Endothelial cell (in vitro differentiated cells): ENCODE measurements around the gene CGNL1. TPM values are rescaled to one million over a fixed set of nuclear protein-coding genes. Genes with fewer than 3 reads are reported as not detected.

Experiments
- DNase-seq: peaks from one replicate; pipeline ENCODE4 v3.0.0; 2021; ENCODE audit warnings: low spot score
- H3K27ac Mint-ChIP-seq: one replicate; pipeline ENCODE4 v1.8.0; 2021; ENCODE audit warnings: mixed read lengths, inconsistent platforms; ENCODE audit not compliant: unreplicated experiment
- H3K27me3 Mint-ChIP-seq: one replicate; pipeline ENCODE4 v1.8.0; 2021; ENCODE audit warnings: mild to moderate bottlenecking, moderate library complexity, mixed read lengths, inconsistent platforms; ENCODE audit not compliant: unreplicated experiment
- H3K36me3 Mint-ChIP-seq: one replicate; pipeline ENCODE4 v1.8.0; 2021; ENCODE audit warnings: mild to moderate bottlenecking, low read depth, mixed read lengths, inconsistent platforms; ENCODE audit not compliant: unreplicated experiment
- H3K4me1 Mint-ChIP-seq: one replicate; pipeline ENCODE4 v1.8.0; 2021; ENCODE audit warnings: mild to moderate bottlenecking, mixed read lengths, inconsistent platforms; ENCODE audit not compliant: unreplicated experiment
- H3K4me3 Mint-ChIP-seq: one replicate; pipeline ENCODE4 v1.8.0; 2021; ENCODE audit warnings: mild to moderate bottlenecking, mixed read lengths, inconsistent platforms; ENCODE audit not compliant: unreplicated experiment
- H3K9me3 Mint-ChIP-seq: one replicate; pipeline ENCODE4 v1.8.0; 2021; ENCODE audit warnings: mixed read lengths, inconsistent platforms; ENCODE audit not compliant: unreplicated experiment
- total RNA-seq: library from RNA; stranded (reverse); fragmentation: NEBNext Ultra II Directional; extraction: Animal tissue kit (Norgen Biotek cat#: 25700); gene quantifications from one replicate; pipeline ENCODE4 v1.2.1, GENCODE V29; 2021; ENCODE audit not compliant: unreplicated experiment
- TF ChIP-seq, protein P1 (sequence below): fragments of 200-600 bp; sonication (generic); IDR thresholded peaks from one replicate; pipeline ENCODE4 v1.5.0; 2021; ENCODE audit warnings: antibody characterized with exemption; ENCODE audit not compliant: unreplicated experiment

The CGNL1 gene
- total RNA-seq, 1 donor from 2014 or later: 238 TPM

DNA sequence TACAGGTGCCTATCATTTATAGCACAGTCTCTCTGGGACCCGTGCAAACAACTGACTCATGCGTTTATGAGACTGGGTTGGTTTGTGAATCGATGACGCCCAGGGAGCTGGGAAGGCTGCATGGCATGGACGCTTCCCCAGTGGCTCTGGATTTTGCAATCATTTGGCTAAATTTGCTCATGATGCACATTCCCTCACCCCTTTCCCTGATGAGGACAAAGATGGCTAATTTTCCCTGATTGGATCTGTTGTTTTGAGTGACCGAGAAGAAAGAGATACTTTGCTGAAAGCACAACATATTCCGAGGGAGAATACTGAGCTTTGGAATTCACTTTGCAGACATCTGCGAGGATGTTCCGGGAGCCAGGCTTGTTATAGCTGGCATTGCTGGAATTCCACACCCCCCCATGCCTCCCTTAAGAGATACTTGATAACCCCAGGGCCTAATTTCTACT, 51.1 kb downstream of the CGNL1 start:
- H3K27ac Mint-ChIP-seq: peak overlapping the region; percentile 39
- peaks cover 34% of the 10 kb centered on the region for H3K36me3 Mint-ChIP-seq
- peaks cover 8% of the 10 kb centered on the region for H3K27me3 Mint-ChIP-seq
- H3K9me3 Mint-ChIP-seq: no peaks in the 10 kb centered on the region
- H3K4me1 Mint-ChIP-seq: peaks cover 55% of the 10 kb centered on the region
- DNase-seq: no peak
- TF ChIP-seq, protein P1, sequence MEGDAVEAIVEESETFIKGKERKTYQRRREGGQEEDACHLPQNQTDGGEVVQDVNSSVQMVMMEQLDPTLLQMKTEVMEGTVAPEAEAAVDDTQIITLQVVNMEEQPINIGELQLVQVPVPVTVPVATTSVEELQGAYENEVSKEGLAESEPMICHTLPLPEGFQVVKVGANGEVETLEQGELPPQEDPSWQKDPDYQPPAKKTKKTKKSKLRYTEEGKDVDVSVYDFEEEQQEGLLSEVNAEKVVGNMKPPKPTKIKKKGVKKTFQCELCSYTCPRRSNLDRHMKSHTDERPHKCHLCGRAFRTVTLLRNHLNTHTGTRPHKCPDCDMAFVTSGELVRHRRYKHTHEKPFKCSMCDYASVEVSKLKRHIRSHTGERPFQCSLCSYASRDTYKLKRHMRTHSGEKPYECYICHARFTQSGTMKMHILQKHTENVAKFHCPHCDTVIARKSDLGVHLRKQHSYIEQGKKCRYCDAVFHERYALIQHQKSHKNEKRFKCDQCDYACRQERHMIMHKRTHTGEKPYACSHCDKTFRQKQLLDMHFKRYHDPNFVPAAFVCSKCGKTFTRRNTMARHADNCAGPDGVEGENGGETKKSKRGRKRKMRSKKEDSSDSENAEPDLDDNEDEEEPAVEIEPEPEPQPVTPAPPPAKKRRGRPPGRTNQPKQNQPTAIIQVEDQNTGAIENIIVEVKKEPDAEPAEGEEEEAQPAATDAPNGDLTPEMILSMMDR: no peak
- H3K4me3 Mint-ChIP-seq: no peak overlapping the region

DNA sequence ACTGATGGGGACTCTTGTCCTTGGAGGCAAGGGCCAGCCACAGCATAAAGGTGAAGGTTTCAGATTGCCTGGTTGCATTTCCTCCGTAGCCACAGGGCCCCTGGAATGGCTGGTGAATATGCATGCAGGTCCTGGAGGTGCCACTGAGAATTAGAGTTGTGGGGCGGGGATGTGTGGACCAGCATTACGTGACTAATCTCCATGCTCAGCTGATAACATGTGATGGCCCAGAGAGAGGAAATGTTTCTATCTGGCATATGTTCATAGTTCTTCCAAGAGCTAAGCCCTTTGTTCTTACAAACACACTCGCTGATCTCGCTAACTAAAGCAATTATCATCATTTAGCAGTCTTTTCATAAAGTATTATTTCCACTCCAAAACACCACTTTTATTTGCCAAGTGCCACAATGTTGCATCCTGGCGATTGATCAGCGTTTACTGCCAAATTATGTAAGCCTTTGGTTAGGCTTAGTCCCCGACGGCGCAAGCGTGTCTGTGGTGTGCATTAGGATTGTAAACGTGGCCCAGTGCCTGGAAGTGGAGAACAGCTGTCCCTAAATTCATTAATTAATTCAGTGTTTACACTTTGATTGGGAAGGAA, 55.9 kb downstream of the CGNL1 start:
- peak overlapping the region; percentile 21 for H3K4me3 Mint-ChIP-seq
- DNase-seq: no peak
- H3K36me3 Mint-ChIP-seq: peaks cover 11% of the 10 kb centered on the region
- TF ChIP-seq, protein P1: no peak
- H3K27ac Mint-ChIP-seq: no peak overlapping the region
- peaks cover 8% of the 10 kb centered on the region for H3K27me3 Mint-ChIP-seq
- no peaks in the 10 kb centered on the region for H3K9me3 Mint-ChIP-seq
- peaks cover 79% of the 10 kb centered on the region for H3K4me1 Mint-ChIP-seq

DNA sequence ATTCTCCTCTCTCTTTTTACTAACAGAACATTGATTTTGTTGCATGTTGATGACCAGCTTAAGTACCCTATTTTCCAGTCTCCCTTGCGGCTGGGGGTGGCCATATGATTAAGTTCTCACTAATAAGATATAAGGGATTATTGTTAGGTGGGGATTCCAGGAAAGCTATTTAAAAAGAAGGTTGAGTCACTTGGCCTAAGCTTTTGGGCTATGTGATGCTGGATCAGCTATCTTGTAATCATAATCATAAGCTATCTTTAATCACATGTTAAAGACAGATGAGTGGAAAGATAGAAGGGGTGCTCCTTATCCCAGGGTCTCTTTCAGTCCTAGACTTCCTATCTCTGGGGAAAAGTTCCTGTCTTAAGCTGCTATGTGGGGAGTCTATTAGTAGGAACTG, 59.9 kb downstream of the CGNL1 start:
- Mint-ChIP-seq H3K27me3 (peaks cover 4% of the 10 kb centered on the region), H3K36me3 (peaks cover 25% of the 10 kb centered on the region), H3K4me1 (peaks cover 82% of the 10 kb centered on the region), H3K27ac (no peak overlapping the region), H3K9me3 (no peaks in the 10 kb centered on the region), H3K4me3 (no peak overlapping the region)
- TF ChIP-seq, protein P1: no peak
- DNase-seq: no peak

- TF ChIP-seq, protein P1: no peak
- H3K4me1 Mint-ChIP-seq: peaks cover 76% of the 10 kb centered on the region
- H3K27me3 Mint-ChIP-seq: peaks cover 4% of the 10 kb centered on the region
- no peak overlapping the region for H3K27ac Mint-ChIP-seq
- H3K9me3 Mint-ChIP-seq: no peaks in the 10 kb centered on the region
- no peak for DNase-seq
- H3K4me3 Mint-ChIP-seq: no peak overlapping the region
- peaks cover 21% of the 10 kb centered on the region for H3K36me3 Mint-ChIP-seq
These were observed 60.7 kb downstream of the CGNL1 start for GRCh38 chr15:57436961-57437360.

DNA sequence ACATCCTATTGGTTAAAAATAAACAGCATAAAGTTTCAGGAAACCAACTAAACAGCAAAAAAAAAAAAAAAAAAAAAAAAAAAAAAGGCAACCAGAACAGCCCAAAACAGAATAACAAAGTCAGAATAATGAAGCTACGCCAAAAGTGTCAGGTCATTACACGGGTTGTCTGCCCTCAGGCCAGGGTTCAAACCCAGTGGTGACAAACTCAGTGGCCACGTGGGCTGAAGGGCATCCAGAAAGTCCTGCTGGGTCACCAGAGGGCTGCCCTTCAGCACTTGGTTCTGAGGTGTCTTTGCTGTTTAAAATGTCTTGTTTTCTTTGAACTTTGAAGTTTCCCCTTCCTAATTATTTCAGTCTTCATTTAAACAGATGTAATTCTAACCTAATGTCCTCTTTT, 61.3 kb downstream of the CGNL1 start:
- Mint-ChIP-seq H3K27me3 (peaks cover 1% of the 10 kb centered on the region), H3K27ac (no peak overlapping the region), H3K4me1 (peaks cover 73% of the 10 kb centered on the region), H3K9me3 (no peaks in the 10 kb centered on the region), H3K4me3 (no peak overlapping the region), H3K36me3 (peaks cover 26% of the 10 kb centered on the region)
- DNase-seq: no peak
- TF ChIP-seq, protein P1: no peak
